Transverse colon (tissue), 4 donors: Measurements from ENCODE around the gene ST3GAL3. TPM values are rescaled to one million over a fixed set of nuclear protein-coding genes. Genes with fewer than 3 reads are reported as not detected.

Source experiments
- DNase-seq: peaks from one replicate; pipeline ENCODE4 v3.0.0-alpha.2; 2019
- H3K27ac ChIP-seq, 4 donors: fragments of 200-600 bp; sonication (generic); 2 replicates each; pipeline ENCODE4 v1.5.1; 2016 to 2018; ENCODE audit warnings: inconsistent platforms in 4 of 4
- H3K27me3 ChIP-seq: fragments of 200-600 bp; sonication (generic); 2 replicates; pipeline ENCODE4 v1.5.1; 2017; ENCODE audit warnings: inconsistent platforms
- H3K36me3 ChIP-seq, 4 donors: fragments of 200-600 bp; sonication (generic); 2 replicates each; pipeline ENCODE4 v1.5.1; 2017 to 2019; ENCODE audit warnings: inconsistent platforms in 4 of 4
- H3K4me1 ChIP-seq, 4 donors: fragments of 200-600 bp; sonication (generic); 2 replicates each; pipeline ENCODE4 v1.5.1; 2017 to 2020; ENCODE audit warnings: inconsistent platforms in 4 of 4
- H3K4me3 ChIP-seq, 4 donors: fragments of 200-600 bp; sonication (generic); 1 replicate in 1 of 4; 2 replicates in 3 of 4; pipeline versions ENCODE4 v1.5.1 to v1.6.1; 2017 to 2019; ENCODE audit warnings: inconsistent platforms in 4 of 4
- H3K9me3 ChIP-seq, 2 donors: fragments of 200-600 bp; sonication (generic); 2 replicates each; pipeline ENCODE4 v1.5.1; 2017 to 2019; ENCODE audit warnings: inconsistent platforms in 2 of 2
- CTCF ChIP-seq, 5 experiments: fragments of 200-600 bp in 3 of 5; fragments of 450-650 bp in 2 of 5; sonication (generic) in 3 of 5; IDR thresholded peaks; 1 replicate in 2 of 5; 2 replicates in 3 of 5; pipeline ENCODE4 v1.5.1; 2016 to 2017; ENCODE audit warnings: antibody characterized with exemption in 5 of 5, inconsistent platforms in 3 of 5, mild to moderate bottlenecking in 2 of 5, moderate library complexity in 1 of 5
- EP300 ChIP-seq: sonication (generic); formaldehyde crosslinking; IDR thresholded peaks from one replicate; pipeline ENCODE4 v1.6.1; 2017; ENCODE audit warnings: antibody characterized with exemption, low read depth
- POLR2A ChIP-seq: fragments of 450-650 bp; IDR thresholded peaks from one replicate; pipeline ENCODE4 v1.6.1; 2016; ENCODE audit warnings: antibody characterized with exemption, mild to moderate bottlenecking, moderate library complexity
- POLR2AphosphoS5 ChIP-seq, 3 donors: sonication (generic); formaldehyde crosslinking; IDR thresholded peaks; one replicate each; pipeline ENCODE4 v1.6.1; 2016; ENCODE audit warnings: antibody characterized with exemption in 3 of 3
- WGBS, 2 donors: methylation state at CpG; one replicate each; pipeline ENCODE4 v1.1.5; 2018; ENCODE audit warnings: low coverage in 1 of 2; 5-methylcytosine and 5-hydroxymethylcytosine counted together
- in situ Hi-C, 4 donors: fragments of 200-750 bp; cut with MboI; loops; one replicate each; pipeline versions ENCODE4 v1.15.0 to v1.15.1; 2017; ENCODE audit warnings: low sequenced_read_pairs in 3 of 4, low pct_ligation_motif_present in 1 of 4, low pct_unique_long_range_greater_than_20kb in 1 of 4
- intact Hi-C: fragments of 100-400 bp; cut with DNase I; formaldehyde crosslinking; loops from one replicate; pipeline ENCODE4 v1.15.1; 2023; ENCODE audit warnings: low total_unique reads
- total RNA-seq, 4 donors: library from RNA; depleted of rRNA; stranded (reverse); fragments of >200 nt; gene quantifications; one replicate each; pipeline ENCODE4 v1.1.0, GENCODE V29; 2016

ST3GAL3 gene
- total RNA-seq, 4 donors from 2014 or later = 4.8 to 23.9 (median 9.7) TPM

- H3K4me3 ChIP-seq = no peak overlapping the region
- intact Hi-C loops = no loop called here
- in situ Hi-C loops = no loop called here
- peak overlapping the region; percentile 31 to 67 (median 56) for H3K27ac ChIP-seq
- 57 to 58% methylated on average over 1 to 3 of the region's 3 CpGs for WGBS, 2 donors
- peak; percentile 48 to 56 (median 49) for TF ChIP-seq POLR2AphosphoS5 (IDR thresholded peaks at IDR 0.05)
- no peak for TF ChIP-seq EP300
- H3K9me3 ChIP-seq = peaks cover 7 to 11% of the 10 kb centered on the region in 2 donors
- peaks cover 3 to 17% (median 5%) of the 10 kb centered on the region in 4 donors for H3K4me1 ChIP-seq
- DNase-seq = no peak
- no peaks in the 10 kb centered on the region for H3K27me3 ChIP-seq
- peaks cover 0 to 5% (median 0%) of the 10 kb centered on the region in 4 donors for H3K36me3 ChIP-seq
Observed at GRCh38 chr1:43822040-43822690, 114.8 kb downstream of the ST3GAL3 start.

GRCh38 chr1:43824795-43825194 is 117.5 kb downstream of the ST3GAL3 start:
- H3K4me3 ChIP-seq = no peak overlapping the region
- intact Hi-C loops = no loop called here
- in situ Hi-C loops = no loop called here

GRCh38 chr1:43828574-43828973 is 121.2 kb downstream of the ST3GAL3 start:
- H3K27ac ChIP-seq = no peak overlapping the region
- TF ChIP-seq POLR2A (no peak), CTCF (IDR thresholded peaks at IDR 0.05) (no peak), EP300 (no peak), POLR2AphosphoS5 (IDR thresholded peaks at IDR 0.05) (no peak)
- intact Hi-C loops = no loop called here
- no peak for DNase-seq
- no peaks in the 10 kb centered on the region for H3K27me3 ChIP-seq
- H3K9me3 ChIP-seq = no peaks in the 10 kb centered on the region
- H3K4me1 ChIP-seq = peaks cover 0 to 8% (median 0%) of the 10 kb centered on the region in 4 donors
- in situ Hi-C loops = no loop called here
- H3K4me3 ChIP-seq = no peak overlapping the region
- H3K36me3 ChIP-seq = no peaks in the 10 kb centered on the region
- WGBS, 2 donors = 100% methylated on average over 1 of the region's 1 CpG

More at GRCh38 chr1:43824795-43825194, 117.5 kb downstream of the ST3GAL3 start:
- Histone ChIP-seq H3K27me3 (no peaks in the 10 kb centered on the region), H3K4me1 (peaks cover 3 to 17% (median 5%) of the 10 kb centered on the region in 4 donors), H3K27ac (no peak overlapping the region), H3K9me3 (no peaks in the 10 kb centered on the region), H3K36me3 (no peaks in the 10 kb centered on the region)
- WGBS, 2 donors = 82 to 100% methylated on average over 1 of the region's 1 CpG
- TF ChIP-seq POLR2A (no peak), EP300 (no peak), CTCF (IDR thresholded peaks at IDR 0.05) (no peak), POLR2AphosphoS5 (IDR thresholded peaks at IDR 0.05) (no peak)
- no peak for DNase-seq

- TF ChIP-seq EP300 (no peak), POLR2A (no peak), POLR2AphosphoS5 (IDR thresholded peaks at IDR 0.05) (no peak), CTCF (IDR thresholded peaks at IDR 0.05) (no peak)
- Histone ChIP-seq H3K9me3 (no peaks in the 10 kb centered on the region), H3K36me3 (no peaks in the 10 kb centered on the region), H3K4me1 (peaks cover 3 to 15% (median 11%) of the 10 kb centered on the region in 4 donors), H3K4me3 (no peak overlapping the region), H3K27me3 (no peaks in the 10 kb centered on the region), H3K27ac (no peak overlapping the region)
- no peak for DNase-seq
- intact Hi-C loops = no loop called here
- in situ Hi-C loops = no loop called here
Observed at GRCh38 chr1:43830802-43831201, 123.5 kb downstream of the ST3GAL3 start.
